PC-9 (cell line): ENCODE measurements around the gene PNPLA7.

ENCODE experiments used
- CTCF ChIP-seq: fragments of 200-600 bp; sonication (generic); conservative IDR thresholded peaks from 2 replicates; pipeline ENCODE4 v1.6.1; 2017; ENCODE audit warnings: mixed run types, antibody characterized with exemption, mild to moderate bottlenecking, moderate library complexity
- EZH2 ChIP-seq: fragments of 200-600 bp; sonication (generic); IDR thresholded peaks from 2 replicates; pipeline ENCODE4 v1.8.0; 2017; ENCODE audit warnings: antibody characterized with exemption, low read depth

- no peak for TF ChIP-seq CTCF
- no peak for TF ChIP-seq EZH2
Measured at GRCh38 chr9:137475666-137476065, 74.5 kb downstream of the PNPLA7 start.
